HG02610 (cell line): ENCODE measurements around the gene SBK1.
"Not testable (repeated sequence)": the region's sequence is repeated elsewhere in the genome, so short reads cannot be mapped to it uniquely, and the experiment has no call there.

Experiments
- ATAC-seq: cut with Tn5 transposase; IDR thresholded peaks from one replicate; pipeline ENCODE4 v1.9.1; 2021; ENCODE audit warnings: mild to moderate bottlenecking, moderate library complexity; ENCODE audit not compliant: unreplicated experiment

SBK1 gene

GRCh38 chr16:28291651-28292626 is at the start of gene SBK1:
Gene SBK1 (plus strand): TSS chr16:28292525. CDS start chr16:28317392, 24,867 bp downstream.
- peak; percentile 91 for ATAC-seq

GRCh38 chr16:28249483-28249882 is 42.8 kb upstream of the SBK1 start:
- ATAC-seq: not testable (repeated sequence)

GRCh38 chr16:28250999-28251398 is 41.3 kb upstream of the SBK1 start:
- ATAC-seq: no peak

GRCh38 chr16:28254158-28254557 is 38.2 kb upstream of the SBK1 start:
- no peak for ATAC-seq

- ATAC-seq: no peak
Measured at GRCh38 chr16:28255838-28256237, 36.5 kb upstream of the SBK1 start.

GRCh38 chr16:28257256-28257655 is 35.1 kb upstream of the SBK1 start:
- no peak for ATAC-seq

- no peak for ATAC-seq
Measured at GRCh38 chr16:28258567-28258966, 33.8 kb upstream of the SBK1 start.

GRCh38 chr16:28259091-28259780 is 33.1 kb upstream of the SBK1 start:
- no peak for ATAC-seq

GRCh38 chr16:28259781-28260150 is 32.6 kb upstream of the SBK1 start:
- ATAC-seq: no peak

GRCh38 chr16:28260193-28260592 is 32.1 kb upstream of the SBK1 start:
- no peak for ATAC-seq

- ATAC-seq: no peak
Measured at GRCh38 chr16:28261942-28262341, 30.4 kb upstream of the SBK1 start.

- ATAC-seq: no peak
Measured at GRCh38 chr16:28263305-28263704, 29.0 kb upstream of the SBK1 start.

GRCh38 chr16:28264656-28265055 is 27.7 kb upstream of the SBK1 start:
- no peak for ATAC-seq

GRCh38 chr16:28265822-28266221 is 26.5 kb upstream of the SBK1 start:
- ATAC-seq: no peak

GRCh38 chr16:28267356-28267755 is 25.0 kb upstream of the SBK1 start:
- no peak for ATAC-seq

GRCh38 chr16:28273511-28273910 is 18.8 kb upstream of the SBK1 start:
- no peak for ATAC-seq

GRCh38 chr16:28274676-28275075 is 17.6 kb upstream of the SBK1 start:
- ATAC-seq: no peak

- ATAC-seq: no peak
Measured at GRCh38 chr16:28276301-28276700, 16.0 kb upstream of the SBK1 start.

GRCh38 chr16:28277537-28278388 is 14.6 kb upstream of the SBK1 start:
- no peak for ATAC-seq

GRCh38 chr16:28279006-28279405 is 13.3 kb upstream of the SBK1 start:
- ATAC-seq: no peak
